H9 (cell line): ENCODE results near the gene LOXHD1. TPM values are rescaled to one million over a fixed set of nuclear protein-coding genes. Genes with fewer than 3 reads are reported as not detected.

Experiments used
- DNase-seq: peaks from one replicate; pipeline ENCODE4 v3.0.0-alpha.2; 2017
- H2AFZ ChIP-seq: one replicate; pipeline ENCODE4 v1.6.1; 2013; ENCODE audit warnings: mild to moderate bottlenecking, low read length, control low read depth, moderate library complexity
- H2AK5ac ChIP-seq: 2 replicates; pipeline ENCODE4 v1.6.1; 2013; ENCODE audit warnings: low read length, control low read depth, mixed read lengths; ENCODE audit not compliant: insufficient read length
- H2BK120ac ChIP-seq: one replicate; pipeline ENCODE4 v1.6.1; 2013; ENCODE audit warnings: low read depth, mild to moderate bottlenecking, low read length, control low read depth, inconsistent platforms; ENCODE audit not compliant: poor library complexity, severe bottlenecking
- H2BK12ac ChIP-seq: 2 replicates; pipeline ENCODE4 v1.6.1; 2013; ENCODE audit warnings: low read length, control low read depth, mixed read lengths, low read depth; ENCODE audit not compliant: insufficient read length
- H2BK15ac ChIP-seq: 2 replicates; pipeline ENCODE4 v1.6.1; 2013; ENCODE audit warnings: low read depth, low read length, control low read depth
- H2BK20ac ChIP-seq: one replicate; pipeline ENCODE4 v1.6.1; 2013; ENCODE audit warnings: low read depth, mild to moderate bottlenecking, low read length, control low read depth, inconsistent platforms; ENCODE audit not compliant: poor library complexity, severe bottlenecking
- H2BK5ac ChIP-seq: 2 replicates; pipeline ENCODE4 v1.6.1; 2013; ENCODE audit warnings: low read length, control low read depth, mixed read lengths; ENCODE audit not compliant: insufficient read length
- H3K14ac ChIP-seq: 2 replicates; pipeline ENCODE4 v1.6.1; 2013; ENCODE audit warnings: low read length, control low read depth; ENCODE audit not compliant: insufficient read depth
- H3K18ac ChIP-seq: 2 replicates; pipeline ENCODE4 v1.6.1; 2013; ENCODE audit warnings: low read depth, mild to moderate bottlenecking, mixed read lengths, low read length, control low read depth; ENCODE audit not compliant: insufficient read length
- H3K23ac ChIP-seq: 2 replicates; pipeline ENCODE4 v1.6.1; 2013; ENCODE audit warnings: low read length, control low read depth, mixed read lengths, low read depth; ENCODE audit not compliant: insufficient read length
- H3K23me2 ChIP-seq: 2 replicates; pipeline ENCODE4 v1.6.1; 2013; ENCODE audit warnings: low read depth, mild to moderate bottlenecking, mixed read lengths, low read length, control low read depth; ENCODE audit not compliant: insufficient read length, poor library complexity, severe bottlenecking
- H3K27ac ChIP-seq: 2 replicates; pipeline ENCODE4 v1.5.1; 2013; ENCODE audit warnings: low read length, control low read depth, mixed read lengths, low read depth; ENCODE audit not compliant: insufficient read length
- H3K27me3 ChIP-seq: 2 replicates; pipeline ENCODE4 v1.6.1; 2013; ENCODE audit warnings: low read length, control low read depth, inconsistent platforms; ENCODE audit not compliant: insufficient read depth
- H3K4ac ChIP-seq: 2 replicates; pipeline ENCODE4 v1.6.1; 2013; ENCODE audit warnings: low read depth, mild to moderate bottlenecking, control low read depth, inconsistent platforms, low read length, moderate library complexity
- H3K4me1 ChIP-seq: 2 replicates; pipeline ENCODE4 v1.6.1; 2013; ENCODE audit warnings: low read length, control low read depth, inconsistent platforms; ENCODE audit not compliant: insufficient read depth
- H3K4me2 ChIP-seq: 2 replicates; pipeline ENCODE4 v1.6.1; 2013; ENCODE audit warnings: low read length, control low read depth, mixed read lengths; ENCODE audit not compliant: insufficient read length, insufficient read depth
- H3K56ac ChIP-seq: 2 replicates; pipeline ENCODE4 v1.6.1; 2013; ENCODE audit warnings: low read depth, mild to moderate bottlenecking, mixed read lengths, low read length, control low read depth; ENCODE audit not compliant: insufficient read length
- H3K79me1 ChIP-seq: 2 replicates; pipeline ENCODE4 v1.6.1; 2013; ENCODE audit warnings: low read depth, mild to moderate bottlenecking, moderate library complexity, low read length, control low read depth, inconsistent platforms; ENCODE audit not compliant: insufficient read depth, poor library complexity, severe bottlenecking
- H3K79me2 ChIP-seq: 2 replicates; pipeline ENCODE4 v1.6.1; 2013; ENCODE audit warnings: low read length, control low read depth, inconsistent platforms; ENCODE audit not compliant: insufficient read depth
- H3K9ac ChIP-seq: 2 replicates; pipeline ENCODE4 v1.6.1; 2013; ENCODE audit warnings: low read length, control low read depth, mixed read lengths; ENCODE audit not compliant: insufficient read length; ENCODE audit errors: extremely low read depth
- H3K9me3 ChIP-seq: one replicate; pipeline ENCODE4 v1.6.1; 2013; ENCODE audit warnings: low read depth, low read length, inconsistent platforms; ENCODE audit not compliant: control insufficient read depth
- H3T11ph ChIP-seq: one replicate; pipeline ENCODE4 v1.6.1; 2013; ENCODE audit warnings: mild to moderate bottlenecking, low read length, control low read depth, inconsistent platforms
- H4K20me1 ChIP-seq: one replicate; pipeline ENCODE4 v1.6.1; 2013; ENCODE audit not compliant: control insufficient read depth, insufficient read length, insufficient read depth
- H4K5ac ChIP-seq: 2 replicates; pipeline ENCODE4 v1.6.1; 2013; ENCODE audit warnings: low read depth, mild to moderate bottlenecking, mixed read lengths, low read length, control low read depth; ENCODE audit not compliant: insufficient read length
- H4K8ac ChIP-seq: replicated peaks from 2 replicates; pipeline ENCODE4 v1.6.1; 2013; ENCODE audit warnings: low read length, control low read depth, mixed read lengths, low read depth; ENCODE audit not compliant: insufficient read length
- H4K91ac ChIP-seq: 2 replicates; pipeline ENCODE4 v1.6.1; 2013; ENCODE audit warnings: low read depth, mild to moderate bottlenecking, moderate library complexity, mixed read lengths, low read length, control low read depth; ENCODE audit not compliant: insufficient read length
- H3K27ac Mint-ChIP-seq, 3 experiments: 2 replicates in 2 of 3; 3 replicates in 1 of 3; pipeline ENCODE4 v1.8.0; 2020 to 2021; ENCODE audit warnings: mixed read lengths in 3 of 3, mild to moderate bottlenecking in 1 of 3, moderate library complexity in 1 of 3
- H3K27me3 Mint-ChIP-seq: 2 replicates; pipeline ENCODE4 v1.8.0; 2021; ENCODE audit warnings: low read depth, mild to moderate bottlenecking, moderate library complexity, mixed read lengths
- H3K36me3 Mint-ChIP-seq, 3 experiments: 2 replicates in 2 of 3; 3 replicates in 1 of 3; pipeline ENCODE4 v1.8.0; 2020 to 2021; ENCODE audit warnings: low read depth in 3 of 3, mixed read lengths in 3 of 3; ENCODE audit not compliant: insufficient read depth in 1 of 3
- H3K4me1 Mint-ChIP-seq, 2 experiments: 2 replicates each; pipeline ENCODE4 v1.8.0; 2020; ENCODE audit warnings: mixed read lengths in 2 of 2
- H3K4me3 Mint-ChIP-seq, 2 experiments: 2 replicates in 1 of 2; 3 replicates in 1 of 2; pipeline ENCODE4 v1.8.0; 2020 to 2021; ENCODE audit warnings: mild to moderate bottlenecking in 2 of 2, mixed read lengths in 2 of 2, moderate library complexity in 1 of 2
- H3K9me3 Mint-ChIP-seq, 2 experiments: 2 replicates in 1 of 2; 3 replicates in 1 of 2; pipeline ENCODE4 v1.8.0; 2020; ENCODE audit warnings: mild to moderate bottlenecking in 2 of 2, mixed read lengths in 2 of 2, moderate library complexity in 1 of 2
- WGBS: extraction: QIAGEN DNeasy Blood & Tissue Kit; methylation state at CpG from one replicate; pipeline ENCODE4 v1.1.7; 2013; ENCODE audit warnings: missing lambda C conversion rate, low lambda C conversion rate, mixed read lengths; ENCODE audit not compliant: insufficient read length; ENCODE audit errors: extremely low coverage; 5-methylcytosine and 5-hydroxymethylcytosine counted together
- total RNA-seq: library from RNA; stranded (reverse); gene quantifications from 2 replicates; pipeline ENCODE4 v1.2.1, GENCODE V29; 2021
- TF ChIP-seq, protein P1 (sequence below): fragments of 200-600 bp; sonication (generic); conservative IDR thresholded peaks from 3 replicates; pipeline ENCODE4 v1.8.0; 2021; ENCODE audit warnings: antibody characterized with exemption, mild to moderate bottlenecking

The LOXHD1 gene
- total RNA-seq, 1 experiment from 2014 or later, result 0.07 TPM

DNA sequence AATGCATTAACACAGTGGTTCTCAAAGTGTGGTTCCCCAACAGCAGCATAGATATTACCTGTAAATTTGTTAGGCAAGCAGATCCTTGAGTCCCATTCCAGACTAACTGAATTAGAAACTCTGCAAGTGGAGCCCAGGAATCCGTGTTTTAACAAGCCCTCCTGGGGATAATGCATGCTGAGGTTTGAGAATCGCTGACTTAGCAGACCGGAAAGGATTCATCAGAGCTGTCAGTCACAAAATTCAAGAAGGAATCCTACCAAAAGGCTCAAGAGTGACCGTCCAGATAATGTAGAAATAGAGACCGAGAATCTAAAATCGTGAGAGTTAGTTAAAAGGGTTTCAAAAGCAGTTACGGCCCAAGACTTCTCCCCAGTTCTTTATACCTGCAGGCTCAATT, 66.9 kb downstream of the LOXHD1 start:
- H3K9me3 Mint-ChIP-seq, result no peaks in the 10 kb centered on the region
- H3T11ph ChIP-seq, result no peak overlapping the region
- H3K14ac ChIP-seq, result no peak overlapping the region
- no peak overlapping the region for H2BK5ac ChIP-seq
- H3K4me3 Mint-ChIP-seq, result no peak overlapping the region
- no peak overlapping the region for H4K91ac ChIP-seq
- WGBS, result no CpG with 5 or more reads among the region's 7 CpGs
- H3K27ac ChIP-seq, result no peak overlapping the region
- no peaks in the 10 kb centered on the region for H4K20me1 ChIP-seq
- no peaks in the 10 kb centered on the region for H3K36me3 Mint-ChIP-seq
- no peak overlapping the region for H2BK12ac ChIP-seq
- no peak overlapping the region for H2BK20ac ChIP-seq
- H2AFZ ChIP-seq, result no peak overlapping the region
- H4K5ac ChIP-seq, result no peak overlapping the region
- no peak overlapping the region for H4K8ac ChIP-seq
- H3K79me2 ChIP-seq, result no peaks in the 10 kb centered on the region
- H3K4me2 ChIP-seq, result no peak overlapping the region
- no peak overlapping the region for H3K4ac ChIP-seq
- peaks cover 2% of the 10 kb centered on the region; the same call in 1 of the 2 replicates for H3K27me3 Mint-ChIP-seq
- no peak overlapping the region for H3K27ac Mint-ChIP-seq
- no peaks in the 10 kb centered on the region for H3K4me1 ChIP-seq
- H3K56ac ChIP-seq, result no peak overlapping the region
- no peak overlapping the region for H2BK15ac ChIP-seq
- no peaks in the 10 kb centered on the region for H3K9me3 ChIP-seq
- H3K23ac ChIP-seq, result no peak overlapping the region
- H3K18ac ChIP-seq, result no peak overlapping the region
- DNase-seq, result no peak
- peaks cover 9 to 12% of the 10 kb centered on the region in 2 experiments; a peak in 3 of 4 replicates for H3K4me1 Mint-ChIP-seq
- TF ChIP-seq, protein P1, sequence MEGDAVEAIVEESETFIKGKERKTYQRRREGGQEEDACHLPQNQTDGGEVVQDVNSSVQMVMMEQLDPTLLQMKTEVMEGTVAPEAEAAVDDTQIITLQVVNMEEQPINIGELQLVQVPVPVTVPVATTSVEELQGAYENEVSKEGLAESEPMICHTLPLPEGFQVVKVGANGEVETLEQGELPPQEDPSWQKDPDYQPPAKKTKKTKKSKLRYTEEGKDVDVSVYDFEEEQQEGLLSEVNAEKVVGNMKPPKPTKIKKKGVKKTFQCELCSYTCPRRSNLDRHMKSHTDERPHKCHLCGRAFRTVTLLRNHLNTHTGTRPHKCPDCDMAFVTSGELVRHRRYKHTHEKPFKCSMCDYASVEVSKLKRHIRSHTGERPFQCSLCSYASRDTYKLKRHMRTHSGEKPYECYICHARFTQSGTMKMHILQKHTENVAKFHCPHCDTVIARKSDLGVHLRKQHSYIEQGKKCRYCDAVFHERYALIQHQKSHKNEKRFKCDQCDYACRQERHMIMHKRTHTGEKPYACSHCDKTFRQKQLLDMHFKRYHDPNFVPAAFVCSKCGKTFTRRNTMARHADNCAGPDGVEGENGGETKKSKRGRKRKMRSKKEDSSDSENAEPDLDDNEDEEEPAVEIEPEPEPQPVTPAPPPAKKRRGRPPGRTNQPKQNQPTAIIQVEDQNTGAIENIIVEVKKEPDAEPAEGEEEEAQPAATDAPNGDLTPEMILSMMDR, result no peak
- no peak overlapping the region for H2BK120ac ChIP-seq
- H3K27me3 ChIP-seq, result no peaks in the 10 kb centered on the region
- no peaks in the 10 kb centered on the region for H3K23me2 ChIP-seq
- no peaks in the 10 kb centered on the region for H3K79me1 ChIP-seq
- H2AK5ac ChIP-seq, result no peak overlapping the region
- H3K9ac ChIP-seq, result no peak overlapping the region
